ENCODE measurements around the gene EFHC2. TPM values are rescaled to one million over a fixed set of nuclear protein-coding genes. Genes with fewer than 3 reads are reported as not detected.

The EFHC2 gene
- 0.17 to 0.29 TPM (median 0.21 TPM) in 5 replicates for total RNA-seq (2022; extraction: Qiagen RNA extraction)

DNA sequence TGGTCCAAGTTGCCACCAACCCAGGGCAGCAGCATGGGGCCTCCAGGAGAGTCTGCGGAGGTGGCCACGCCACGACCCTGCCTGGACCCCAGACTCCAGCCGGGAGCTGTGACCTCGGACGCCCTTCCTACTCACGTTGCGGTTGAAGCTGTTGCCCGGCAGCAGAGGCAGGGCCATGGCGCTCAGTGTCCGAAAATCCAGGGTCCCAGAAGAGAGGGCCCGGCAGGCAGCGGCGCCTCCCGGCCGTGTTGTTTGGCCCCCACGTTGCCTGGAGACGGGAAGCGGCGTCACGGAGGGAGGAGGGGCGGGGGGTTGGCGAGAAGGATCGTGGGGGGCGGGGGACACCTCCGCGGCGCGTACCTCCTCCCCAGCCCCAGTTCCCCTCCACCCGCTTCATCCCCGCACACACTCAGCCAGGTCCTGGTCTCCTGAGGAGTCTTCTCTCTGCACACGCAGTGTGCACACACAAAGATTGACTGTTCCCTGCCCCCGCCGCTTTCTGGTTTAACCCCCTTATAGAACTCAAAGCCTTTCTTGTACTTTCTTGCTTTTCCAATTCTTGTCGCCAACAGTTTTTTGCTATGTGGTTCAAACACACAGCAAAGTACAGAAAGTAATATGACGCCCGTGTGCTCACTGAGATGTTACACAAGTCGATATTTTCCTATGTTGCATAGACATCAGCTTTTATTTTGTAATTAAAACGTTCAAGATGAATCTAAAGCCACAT is at the start of gene EFHC2:
Gene EFHC2, minus strand, starts transcription at position 261 of the 730 bp plus-strand sequence. Its CDS starts 84 bp downstream, at position 177.

Other genes with a start within 250 kb of the EFHC2 start
- gene FUNDC1, start 199.2 kb upstream of the EFHC2 start, total RNA-seq (2022; extraction: Qiagen RNA extraction) = 23.2 to 29.0 TPM (median 24.3 TPM) in 5 replicates